Ramos (cell line): ENCODE results near the gene WDPCP.
"Not testable (repeated sequence)": the region's sequence is repeated elsewhere in the genome, so short reads cannot be mapped to it uniquely, and the experiment has no call there.

Source experiments
- in situ Hi-C: fragments of 300-500 bp; cut with MboI; formaldehyde crosslinking; loops from one replicate; pipeline ENCODE4 v1.14.3; 2022; ENCODE audit warnings: low sequenced_read_pairs; ENCODE audit not compliant: unreplicated experiment

The WDPCP gene

DNA sequence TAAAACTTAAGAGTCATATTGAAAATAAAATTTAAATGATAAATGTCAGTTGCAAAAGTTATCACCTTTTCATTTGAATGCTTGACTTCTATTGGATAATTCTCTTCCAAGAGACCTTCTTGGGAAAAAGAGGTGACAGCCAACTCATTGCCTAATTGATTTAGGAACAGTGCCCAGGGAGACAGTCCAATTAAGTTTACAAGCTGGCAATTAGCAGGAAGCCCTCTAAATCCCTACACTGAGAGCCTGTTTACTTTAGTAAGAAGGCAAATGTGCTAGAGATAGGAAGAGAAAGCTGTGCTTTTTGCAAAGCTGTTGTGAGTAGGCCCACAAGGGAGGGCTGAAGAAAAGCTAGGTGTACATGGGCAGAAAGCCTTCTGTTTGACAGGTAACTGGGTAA, 189.1 kb downstream of the WDPCP start:
- in situ Hi-C loops, result no loop called here

DNA sequence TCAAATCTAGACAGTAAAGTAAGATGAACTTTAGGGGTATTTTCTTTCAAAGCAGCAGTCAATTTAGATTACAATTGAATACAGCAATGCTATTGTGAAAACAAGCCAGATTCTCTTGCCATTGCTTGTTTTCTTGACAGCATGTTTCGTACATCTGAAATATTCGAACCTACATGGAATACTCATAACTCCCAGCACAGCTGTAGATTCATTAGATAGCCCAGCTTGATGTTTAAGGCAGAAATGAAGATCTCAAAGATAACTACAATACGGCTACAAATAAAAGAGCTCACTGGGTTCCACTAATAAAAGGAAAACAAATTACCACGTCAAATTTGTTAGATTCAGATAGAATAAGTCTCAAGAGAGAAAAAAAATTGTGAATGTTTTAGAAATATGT, 208.8 kb downstream of the WDPCP start:
- in situ Hi-C loops, result no loop called here

DNA sequence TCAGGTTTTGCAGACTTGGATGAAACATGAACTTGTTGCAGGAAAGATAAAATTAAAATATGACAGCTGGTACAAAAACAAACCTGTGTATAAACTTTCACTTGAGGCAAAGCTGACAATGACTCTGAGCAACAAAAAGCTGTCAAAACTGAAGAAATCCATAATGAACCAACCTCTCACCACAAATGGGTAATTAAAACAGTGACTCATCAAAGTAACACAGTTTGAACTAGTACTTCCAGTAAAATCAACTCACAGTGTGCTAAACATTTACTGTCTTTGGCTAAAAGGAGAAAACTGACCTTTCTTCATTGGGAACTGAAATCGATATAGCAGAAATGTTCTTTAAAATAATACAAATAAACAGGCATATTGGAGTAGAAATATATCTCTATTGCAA, 209.7 kb downstream of the WDPCP start:
- in situ Hi-C loops, result no loop called here

DNA sequence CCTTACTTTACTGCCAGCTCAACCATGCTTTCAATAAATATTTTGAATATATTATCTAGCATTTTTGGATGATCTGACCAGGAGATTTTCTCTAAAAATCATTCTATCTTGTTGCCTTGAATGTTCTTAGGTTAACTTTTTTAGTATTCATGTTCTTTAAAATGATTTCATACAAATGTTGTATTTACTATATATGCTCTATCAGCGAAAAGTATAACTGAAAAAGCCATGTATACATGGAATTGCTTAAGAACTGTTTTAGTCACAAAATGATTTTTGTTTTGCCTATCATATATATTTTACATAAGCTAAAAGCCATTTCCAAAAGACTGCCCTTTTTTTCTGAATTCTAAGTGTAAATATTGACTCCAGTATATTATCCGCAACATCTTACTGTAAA, 213.9 kb downstream of the WDPCP start:
- in situ Hi-C loops, result no loop called here

DNA sequence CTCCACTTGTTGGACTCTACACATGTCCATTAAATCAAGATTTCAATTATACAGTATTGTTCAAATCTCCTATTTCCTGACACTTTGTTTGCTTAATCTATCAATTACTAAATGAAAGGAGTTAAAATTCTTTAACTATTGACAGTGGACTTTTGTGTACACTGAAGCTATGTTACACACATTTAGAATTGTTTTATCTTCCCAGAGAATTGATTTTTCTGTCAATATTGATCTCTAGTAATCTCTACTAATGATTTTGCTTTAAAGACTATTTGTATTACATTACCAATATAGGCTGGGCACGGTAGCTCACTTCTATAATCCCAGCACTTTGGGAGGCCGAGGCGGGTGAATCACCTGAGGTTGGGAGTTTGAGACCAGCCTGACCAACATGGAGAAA, 215.7 kb downstream of the WDPCP start:
- in situ Hi-C loops, result no loop called here

DNA sequence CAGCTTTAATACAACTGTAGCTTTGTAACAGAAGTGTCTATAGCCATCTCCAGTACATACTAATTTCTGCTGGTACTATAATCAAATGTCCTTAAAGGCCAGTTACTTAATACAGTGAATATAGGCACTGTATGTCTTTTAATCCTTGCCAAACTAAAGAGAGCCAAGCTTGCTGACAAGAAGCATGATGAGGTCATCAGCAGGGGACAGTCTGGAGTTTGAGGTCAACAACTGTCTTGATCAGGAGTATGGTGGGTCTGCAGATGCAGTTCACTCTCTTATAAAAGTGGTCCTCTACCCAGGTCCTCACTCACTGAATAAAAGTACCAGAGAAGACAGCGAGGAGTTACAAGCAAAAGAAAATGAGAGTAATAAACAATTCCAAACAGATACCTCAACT, 219.1 kb downstream of the WDPCP start:
- in situ Hi-C loops, result no loop called here

DNA sequence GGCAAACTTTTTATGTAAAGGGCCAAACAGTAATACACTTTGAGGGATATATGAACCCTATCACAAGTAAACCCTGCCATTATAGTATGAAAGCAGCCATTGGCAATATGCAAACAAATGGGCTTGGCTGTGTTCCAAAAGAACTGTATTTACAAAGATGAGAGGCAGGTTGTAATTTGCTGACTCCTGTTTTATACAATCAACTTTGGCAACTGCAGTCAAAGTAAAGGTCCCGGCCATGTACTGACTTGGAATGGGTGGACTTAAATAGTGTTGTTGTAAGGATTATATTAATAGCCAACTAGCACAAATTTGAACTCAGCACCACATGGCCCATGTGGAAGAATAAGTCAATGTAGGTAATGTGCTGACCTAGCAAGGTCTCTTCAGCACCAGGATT, 223.4 kb downstream of the WDPCP start:
- in situ Hi-C loops, result no loop called here

DNA sequence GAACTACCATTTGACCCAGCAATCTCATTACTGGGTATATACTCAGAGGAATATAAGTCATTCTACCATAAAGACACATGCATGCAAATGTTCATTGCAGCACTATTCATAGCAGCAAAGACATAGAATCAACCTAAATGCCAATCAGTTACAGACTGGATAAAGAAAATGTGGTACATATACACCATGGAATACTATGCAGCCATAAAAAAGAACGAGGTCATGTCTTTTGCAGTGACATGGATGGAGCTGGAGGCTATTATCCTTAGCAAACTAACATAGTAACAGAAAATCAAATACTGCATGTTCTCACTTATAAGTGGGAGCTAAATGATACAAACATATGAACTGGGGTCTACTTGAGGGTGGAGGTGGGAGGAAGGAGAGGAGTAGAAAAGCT, 230.6 kb downstream of the WDPCP start:
- in situ Hi-C loops, result not testable (repeated sequence)

DNA sequence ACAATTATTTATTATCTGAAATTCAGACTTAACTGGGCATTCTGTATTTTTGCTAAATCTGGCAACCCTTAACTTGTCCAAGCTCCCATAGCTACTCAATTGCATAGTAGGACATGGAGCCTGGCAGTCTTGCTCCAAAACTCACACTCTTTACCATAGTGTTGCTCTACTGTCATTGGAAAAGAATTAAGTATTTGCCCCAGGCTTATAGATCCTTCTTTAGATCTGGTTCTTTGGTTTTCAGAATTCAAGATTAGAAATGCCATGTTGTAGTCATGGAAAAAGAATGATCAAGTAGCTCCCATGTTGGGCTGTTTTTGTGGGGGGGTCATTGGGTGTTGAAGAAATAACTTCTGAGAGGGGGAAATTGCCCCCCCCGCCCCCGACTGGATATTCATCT, 240.9 kb downstream of the WDPCP start:
- in situ Hi-C loops, result no loop called here

DNA sequence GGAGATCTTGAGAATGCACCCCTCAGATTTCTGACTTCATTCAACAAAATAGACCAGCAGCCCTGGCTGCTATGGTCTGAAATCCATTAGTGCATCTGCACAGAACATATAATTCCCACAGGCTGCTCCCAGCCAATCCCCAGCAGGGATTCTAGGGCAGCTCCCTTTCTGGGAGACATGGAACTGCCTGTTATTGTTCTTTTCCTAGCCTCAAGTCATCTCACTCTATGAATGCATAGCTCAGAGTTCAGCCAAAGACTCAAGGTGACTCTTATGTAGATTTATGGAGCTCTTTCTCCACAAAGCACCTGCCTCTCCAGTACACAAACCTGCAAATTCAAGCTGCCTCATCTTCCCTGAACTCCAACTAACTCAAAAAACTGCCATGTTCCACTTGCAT, 241.9 kb downstream of the WDPCP start:
- in situ Hi-C loops, result no loop called here

DNA sequence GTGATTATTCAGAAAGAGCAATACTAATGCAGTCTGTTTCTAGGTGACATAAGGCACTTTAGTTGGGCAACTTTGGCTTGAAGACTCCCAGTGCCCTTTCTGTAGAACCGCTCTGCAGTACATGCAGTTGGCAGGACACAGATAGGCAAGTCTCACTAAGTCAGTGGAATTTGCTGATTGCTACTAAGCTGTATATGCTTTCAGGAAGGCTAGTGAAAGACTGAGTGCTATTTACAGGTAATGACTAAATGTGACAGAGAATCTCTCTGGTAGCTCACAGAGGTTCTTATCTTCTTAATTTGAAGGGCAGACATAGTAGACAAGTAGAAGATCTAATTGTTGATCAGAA, 243.0 kb downstream of the WDPCP start:
- in situ Hi-C loops, result no loop called here

DNA sequence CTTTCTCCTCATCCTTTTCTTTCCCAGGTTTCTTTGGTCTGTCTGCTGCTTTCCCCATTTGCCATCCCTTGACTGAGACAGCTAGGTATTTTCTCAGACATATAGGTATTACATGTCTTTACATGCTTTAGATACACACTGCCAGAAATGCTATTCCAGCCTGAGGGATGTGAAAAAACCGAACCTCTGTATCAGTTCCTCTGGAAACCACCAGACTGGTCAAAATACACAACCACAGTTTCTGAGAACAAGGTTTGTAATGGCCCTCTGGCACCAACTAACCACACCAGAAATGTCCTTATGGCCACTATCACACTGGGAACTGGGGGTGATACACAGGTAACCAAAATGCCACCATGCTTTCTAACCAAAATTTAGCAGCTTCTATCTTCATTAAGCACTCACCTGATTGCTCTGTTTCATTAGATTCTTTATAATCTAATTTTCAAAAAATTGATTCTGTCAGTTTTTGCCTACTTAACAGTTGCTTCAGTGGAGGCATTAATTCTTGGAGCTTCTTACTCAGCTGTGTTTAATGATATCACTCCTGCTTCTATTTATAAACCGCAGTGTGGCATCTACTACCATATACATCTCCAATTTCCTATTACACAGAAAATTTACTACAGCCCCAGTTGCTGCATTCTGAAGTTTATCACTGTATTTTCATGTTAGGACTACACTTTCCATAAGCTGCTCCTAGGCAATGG, 243.5 kb downstream of the WDPCP start:
- in situ Hi-C loops, result no loop called here

DNA sequence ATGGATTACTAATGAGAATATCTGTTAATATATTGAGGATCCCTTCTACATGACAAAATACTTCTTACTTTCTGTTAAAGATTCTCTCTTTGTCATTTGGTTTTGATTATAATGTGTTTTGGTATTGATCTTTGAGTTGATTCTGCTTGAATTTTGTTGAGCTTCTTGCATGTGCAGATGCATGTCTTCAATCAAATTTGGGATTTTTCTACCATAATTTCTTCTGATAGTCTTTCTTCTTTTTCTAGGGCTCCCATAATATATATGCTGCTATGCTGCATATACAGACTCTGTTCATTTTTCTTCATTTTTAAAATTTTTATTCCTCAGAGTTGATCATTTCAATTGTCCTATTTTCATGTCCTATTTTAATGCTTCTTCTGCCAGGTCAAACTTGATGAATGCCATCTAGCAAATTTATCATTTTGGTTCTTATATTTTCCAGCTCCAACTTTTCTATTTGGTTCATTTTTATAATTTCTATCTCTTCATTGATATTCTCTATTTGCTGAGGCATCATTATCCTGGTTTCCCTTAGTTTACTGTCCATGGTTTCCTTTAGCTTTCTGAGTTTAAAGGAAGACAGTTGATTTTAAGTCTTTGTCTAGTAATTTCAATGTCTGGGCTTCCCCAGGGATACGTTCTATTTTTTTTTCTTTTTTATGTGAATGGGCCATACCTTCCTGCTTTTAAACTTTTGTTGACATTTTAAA, 244.7 kb downstream of the WDPCP start:
- in situ Hi-C loops, result no loop called here

DNA sequence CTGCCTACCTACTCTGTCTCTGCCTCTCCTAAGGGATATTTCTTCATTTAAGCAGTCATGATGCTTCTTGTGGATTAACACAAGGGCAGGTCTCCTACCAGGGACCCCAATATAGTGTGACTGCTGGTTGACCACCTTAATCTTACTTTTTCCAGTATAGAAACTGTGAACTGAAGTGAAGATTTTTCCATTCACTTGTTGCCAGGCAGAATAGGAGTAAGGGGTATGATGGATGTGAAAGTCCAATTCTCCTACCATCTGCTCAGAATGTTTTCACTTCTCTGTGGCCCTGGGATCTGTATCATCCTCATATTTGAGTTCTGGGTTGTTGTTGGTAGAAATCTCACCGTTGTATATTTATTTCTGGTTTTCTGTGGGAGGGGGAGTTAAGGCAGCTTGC, 247.8 kb downstream of the WDPCP start:
- in situ Hi-C loops, result no loop called here

DNA sequence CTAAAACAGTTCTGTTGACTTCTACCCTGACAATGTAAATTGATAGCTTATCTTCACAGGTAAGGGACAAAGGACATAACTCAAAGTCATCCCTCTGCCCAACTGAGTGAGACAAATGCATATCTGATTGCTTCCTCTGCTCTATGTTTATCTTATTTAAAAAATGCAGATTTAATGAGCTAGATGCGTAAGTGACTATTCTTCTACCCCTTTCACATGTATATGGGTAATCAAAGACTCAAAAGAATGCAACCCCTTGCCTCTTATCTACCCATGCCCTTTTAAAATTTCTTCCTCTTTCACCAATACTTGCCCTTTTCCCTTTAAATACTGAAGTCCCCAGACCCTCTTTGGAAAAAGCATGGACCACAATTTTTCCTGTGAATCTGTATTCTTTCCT, 253.4 kb downstream of the WDPCP start:
- in situ Hi-C loops, result no loop called here

DNA sequence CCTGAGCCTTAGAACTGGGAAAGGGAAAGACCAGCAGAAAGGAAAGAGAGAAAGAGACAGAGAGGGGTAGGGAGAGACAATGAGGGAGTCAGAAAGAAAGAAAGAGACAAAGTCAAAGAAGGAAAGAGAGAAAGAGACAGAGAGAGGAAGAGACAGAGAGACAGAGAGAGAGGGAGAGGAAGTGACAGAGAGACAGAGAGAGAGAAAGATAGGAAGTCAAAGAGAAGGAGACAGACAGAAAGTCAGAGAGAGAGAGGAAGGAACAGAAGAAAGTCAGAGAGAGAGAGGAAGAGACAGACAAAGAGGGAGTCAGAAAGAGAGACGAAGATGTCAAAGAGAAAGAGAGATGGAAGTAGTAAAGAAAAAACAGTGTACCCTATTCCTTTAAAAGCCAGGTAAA, 261.8 kb downstream of the WDPCP start:
- in situ Hi-C loops, result no loop called here

DNA sequence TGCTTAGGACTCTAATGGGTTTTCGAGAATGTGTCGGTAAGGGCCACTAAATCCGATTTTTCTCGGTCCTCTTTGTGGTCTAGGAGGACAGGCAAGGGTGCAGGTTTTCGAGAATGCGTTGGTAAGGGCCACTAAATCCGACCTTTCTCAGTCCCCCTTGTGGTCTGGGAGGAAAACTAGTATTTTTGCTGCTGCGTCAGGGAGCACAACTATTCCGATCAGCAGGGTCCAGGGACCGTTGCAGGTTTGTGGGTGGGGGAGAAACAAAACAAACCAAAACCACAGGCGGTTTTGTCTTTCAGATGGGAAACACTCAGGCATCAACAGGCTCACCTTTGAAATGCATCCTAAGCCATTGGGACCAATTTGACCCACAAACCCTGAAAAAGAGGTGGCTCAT, 264.6 kb downstream of the WDPCP start:
- in situ Hi-C loops, result not testable (repeated sequence)

DNA sequence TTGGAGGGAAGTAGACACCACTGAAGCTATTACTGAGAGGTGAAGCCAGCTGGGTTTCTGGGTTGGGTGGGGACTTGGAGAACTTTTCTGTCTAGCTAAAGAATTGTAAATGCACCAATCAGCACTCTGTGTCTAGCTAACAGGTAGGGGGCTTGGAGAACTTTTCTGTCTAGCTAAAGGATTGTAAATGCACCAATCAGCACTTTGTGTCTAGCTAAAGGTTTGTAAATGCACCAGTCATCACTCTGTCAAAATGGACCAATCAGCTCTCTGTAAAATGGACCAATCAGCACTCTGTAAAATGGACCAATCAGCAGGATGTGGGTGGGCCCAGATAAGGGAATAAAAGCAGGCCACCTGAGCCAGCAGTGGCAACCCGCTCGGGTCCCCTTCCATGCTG, 266.3 kb downstream of the WDPCP start:
- in situ Hi-C loops, result not testable (repeated sequence)

DNA sequence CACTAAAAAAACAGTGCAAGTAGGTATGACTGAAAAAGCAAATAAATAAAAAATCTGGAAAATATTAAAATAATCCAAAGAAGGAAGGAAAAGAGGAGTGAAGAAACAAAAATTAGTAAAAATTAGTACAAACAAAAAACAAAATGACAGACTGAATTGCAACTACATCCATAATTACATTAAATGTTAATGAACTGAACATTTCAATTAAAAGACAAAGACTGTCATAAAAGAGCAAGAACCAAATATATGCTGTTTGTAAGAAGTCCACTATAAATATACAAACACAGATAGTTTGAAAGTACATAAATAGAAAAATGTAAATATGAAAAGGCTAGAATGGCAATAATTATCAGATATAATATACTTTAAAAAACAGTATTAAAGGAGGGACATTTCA, 267.6 kb downstream of the WDPCP start:
- in situ Hi-C loops, result no loop called here

DNA sequence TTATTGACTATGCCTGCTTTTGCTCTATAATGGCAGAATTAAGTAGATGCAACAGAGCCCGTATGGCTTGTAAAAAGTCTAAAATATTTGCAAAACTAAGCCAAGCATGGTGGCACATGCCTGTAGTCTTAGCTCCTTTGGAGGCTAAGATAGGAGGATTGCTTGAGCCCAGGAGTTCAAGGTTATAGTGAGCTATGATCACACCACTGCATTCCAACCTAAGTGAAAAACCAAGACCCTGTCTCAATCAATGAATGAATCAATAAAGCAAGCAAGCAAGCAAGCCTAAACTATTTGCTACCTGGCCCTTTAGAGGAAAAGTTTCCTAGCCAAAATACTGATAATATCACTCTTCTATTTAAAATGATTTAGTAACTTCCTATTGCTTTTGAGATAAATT, 277.7 kb downstream of the WDPCP start:
- in situ Hi-C loops, result no loop called here

DNA sequence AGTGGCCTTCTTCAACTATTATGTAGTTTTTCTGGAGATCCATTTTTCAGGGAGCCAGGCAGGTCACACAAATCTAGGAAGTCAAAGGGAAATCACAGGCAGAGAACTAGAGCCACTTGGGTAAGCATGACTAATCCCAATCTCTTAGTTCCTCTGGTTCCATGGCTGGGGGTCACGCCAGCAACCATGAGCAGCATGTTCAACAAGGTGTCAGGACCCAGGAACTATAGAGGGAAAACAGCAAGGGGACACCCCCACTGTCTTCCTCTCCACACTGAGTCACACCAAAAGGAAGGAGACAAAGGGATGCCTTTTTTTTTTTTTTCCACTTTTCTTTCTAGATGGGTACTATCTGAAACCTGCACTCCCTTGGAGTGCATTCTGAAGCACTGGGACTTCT, 286.8 kb downstream of the WDPCP start:
- in situ Hi-C loops, result no loop called here

DNA sequence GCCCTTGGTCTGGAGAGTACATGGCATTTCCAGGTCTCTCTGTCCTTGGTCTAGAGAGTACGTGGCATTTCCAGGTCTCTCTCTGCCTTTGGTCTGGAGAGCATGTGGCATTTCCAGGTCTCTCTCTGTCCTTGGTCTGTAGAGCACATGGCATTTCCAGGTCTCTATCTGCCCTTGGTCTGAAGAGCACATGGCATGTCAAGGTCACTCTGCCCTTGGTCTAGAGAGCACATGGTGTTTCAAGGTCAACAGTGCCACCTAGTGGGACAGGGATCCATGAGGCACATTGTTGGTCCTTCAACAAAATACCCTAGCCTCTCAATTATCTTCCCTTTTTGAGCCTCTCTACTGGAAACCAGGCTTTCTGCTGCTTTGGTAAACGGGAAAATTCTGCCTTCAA, 287.4 kb downstream of the WDPCP start:
- in situ Hi-C loops, result no loop called here
